Activated CD4-positive, alpha-beta T cell treated with anti-CD3 and anti-CD28 coated beads for 36 hours (primary cell): ENCODE data around the gene RILPL1. TPM values are rescaled to one million over a fixed set of nuclear protein-coding genes. Genes with fewer than 3 reads are reported as not detected.
"Not testable (repeated sequence)": the region's sequence is repeated elsewhere in the genome, so short reads cannot be mapped to it uniquely, and the experiment has no call there.

Experiments
- ATAC-seq: fragments of 200-7000 bp; cut with Tn5 transposase; one replicate; pipeline ENCODE4 v1.10.0; 2021; ENCODE audit warnings: mild to moderate bottlenecking, moderate library complexity
- CTCF ChIA-PET: fragments of 350-600 bp; sonication (Branson Sonifier 250); formaldehyde crosslinking; loops from one replicate; lab custom pipeline; 2021; ENCODE audit warnings: antibody characterized with exemption; lab: Charles Lee
- POLR2A ChIA-PET: fragments of 350-600 bp; sonication (Branson Sonifier 250); formaldehyde crosslinking; loops from one replicate; lab custom pipeline; 2021; ENCODE audit warnings: antibody characterized with exemption, inconsistent platforms; lab: Charles Lee
- DNase-seq: peaks from one replicate; pipeline ENCODE4 v3.0.0-alpha.2; 2020
- H3K27ac Mint-ChIP-seq: one replicate; pipeline ENCODE4 v1.8.0; 2021; ENCODE audit warnings: mixed read lengths
- H3K27me3 Mint-ChIP-seq: one replicate; pipeline ENCODE4 v1.8.0; 2021; ENCODE audit warnings: mixed read lengths
- H3K36me3 Mint-ChIP-seq: one replicate; pipeline ENCODE4 v1.8.0; 2021; ENCODE audit warnings: low read depth, mixed read lengths
- H3K4me1 Mint-ChIP-seq: one replicate; pipeline ENCODE4 v1.8.0; 2021; ENCODE audit warnings: mixed read lengths
- H3K4me3 Mint-ChIP-seq: one replicate; pipeline ENCODE4 v1.8.0; 2021; ENCODE audit warnings: mild to moderate bottlenecking, moderate library complexity, mixed read lengths
- H3K9me3 Mint-ChIP-seq: one replicate; pipeline ENCODE4 v1.8.0; 2021; ENCODE audit warnings: low read depth, mixed read lengths
- intact Hi-C, 2 experiments: fragments of 100-400 bp; cut with DNase I in 1 of 2; cut with micrococcal nuclease in 1 of 2; formaldehyde crosslinking; loops; one replicate each; pipeline versions ENCODE4 v1.14.2 to v1.15.1; 2022 to 2024; cut with DNase I, micrococcal nuclease
- total RNA-seq, 2 experiments: library from RNA; stranded (reverse); gene quantifications; one replicate each; pipeline ENCODE4 v1.2.3, GENCODE V29; 2021

Gene RILPL1
- total RNA-seq, 2 experiments from 2014 or later, result 4.7 to 5.3 TPM

DNA sequence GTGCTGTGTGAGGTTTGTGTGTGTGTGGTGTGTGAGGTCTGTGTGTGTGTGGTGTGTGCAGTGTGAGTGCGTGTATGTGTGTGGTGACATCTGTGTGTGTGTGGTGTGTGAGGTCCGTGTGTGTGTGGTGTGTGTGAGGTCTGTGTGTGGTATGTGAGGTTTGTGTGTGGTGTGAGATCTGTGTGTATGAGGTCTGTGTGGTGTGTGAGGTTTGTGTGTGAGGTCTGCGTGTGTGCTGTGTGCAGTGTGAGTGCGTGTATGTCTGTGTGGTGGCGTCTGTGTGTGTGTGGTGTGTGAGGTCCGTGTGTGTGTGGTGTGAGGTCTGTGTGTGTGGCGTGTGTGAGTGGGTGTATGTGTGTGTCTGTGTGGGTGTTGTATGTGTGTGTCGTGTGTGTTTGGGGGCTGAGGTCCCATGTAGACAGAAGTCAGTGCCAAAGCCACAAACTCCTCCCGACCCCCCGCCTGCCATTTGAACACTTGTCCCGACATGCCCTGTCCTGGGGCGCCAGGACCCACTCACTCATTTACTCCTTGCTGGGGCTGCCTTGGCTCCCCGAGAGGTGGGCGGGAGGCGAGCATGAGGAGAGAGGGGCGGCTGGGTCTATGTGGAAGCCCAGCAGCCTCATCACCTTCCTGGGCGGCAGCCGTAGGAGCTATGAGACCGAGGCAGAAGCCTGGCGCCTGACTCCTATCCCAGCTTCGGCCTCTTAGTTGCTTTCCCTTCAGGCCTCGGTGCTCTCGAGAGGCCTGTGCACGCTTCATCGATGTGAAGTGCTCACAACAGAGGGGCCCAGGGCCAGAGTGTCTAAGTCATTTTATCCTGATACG is 20.5 kb downstream of the RILPL1 start:
- CTCF ChIA-PET, result no interaction called here

DNA sequence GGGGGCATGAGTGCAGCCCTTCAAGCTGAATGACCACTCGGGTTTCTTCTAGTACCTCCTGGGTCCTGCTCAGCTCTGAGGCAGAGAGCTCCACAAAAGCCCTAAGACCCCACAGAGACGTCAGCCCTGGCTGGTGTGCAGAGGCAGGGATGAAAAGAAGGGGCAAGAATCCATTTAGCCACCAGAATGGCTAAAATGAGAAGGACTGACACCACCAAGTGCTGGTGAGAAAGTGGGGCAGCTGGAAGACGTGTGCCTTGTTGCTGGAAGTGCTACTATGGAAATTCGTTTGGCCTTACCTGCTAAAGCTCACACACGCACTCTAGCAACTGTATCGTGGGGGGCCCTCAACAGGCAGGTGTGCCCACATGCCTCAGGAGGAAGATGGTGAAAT is 26.7 kb downstream of the RILPL1 start:
- Mint-ChIP-seq H3K36me3 (no peaks in the 10 kb centered on the region), H3K4me1 (no peaks in the 10 kb centered on the region), H3K27ac (no peak overlapping the region), H3K4me3 (no peak overlapping the region), H3K27me3 (no peaks in the 10 kb centered on the region), H3K9me3 (no peaks in the 10 kb centered on the region)
- intact Hi-C loops, result no loop called here
- no peak for DNase-seq
- no peak for ATAC-seq
- ChIA-PET POLR2A (interaction anchor here (0.5 to 0.6 kb wide), 2 partner anchors 12 to 236 kb away, joined by 3 read pairs; no protein-coding TSS in a partner anchor), CTCF (interaction anchor here (0.6 kb wide), 1 partner anchor 9 kb away, joined by 3 read pairs; no protein-coding TSS in a partner anchor)

More for the DNA sequence above, 20.5 kb downstream of the RILPL1 start:
- H3K27ac Mint-ChIP-seq, result no peak overlapping the region
- ATAC-seq (no peak), DNase-seq (no peak)
- H3K9me3 Mint-ChIP-seq, result no peaks in the 10 kb centered on the region
- no peaks in the 10 kb centered on the region for H3K27me3 Mint-ChIP-seq
- H3K4me1 Mint-ChIP-seq, result no peaks in the 10 kb centered on the region
- H3K36me3 Mint-ChIP-seq, result peaks cover 6% of the 10 kb centered on the region
- H3K4me3 Mint-ChIP-seq, result no peak overlapping the region
- POLR2A ChIA-PET, result no interaction called here
- intact Hi-C loops, result no loop called here

DNA sequence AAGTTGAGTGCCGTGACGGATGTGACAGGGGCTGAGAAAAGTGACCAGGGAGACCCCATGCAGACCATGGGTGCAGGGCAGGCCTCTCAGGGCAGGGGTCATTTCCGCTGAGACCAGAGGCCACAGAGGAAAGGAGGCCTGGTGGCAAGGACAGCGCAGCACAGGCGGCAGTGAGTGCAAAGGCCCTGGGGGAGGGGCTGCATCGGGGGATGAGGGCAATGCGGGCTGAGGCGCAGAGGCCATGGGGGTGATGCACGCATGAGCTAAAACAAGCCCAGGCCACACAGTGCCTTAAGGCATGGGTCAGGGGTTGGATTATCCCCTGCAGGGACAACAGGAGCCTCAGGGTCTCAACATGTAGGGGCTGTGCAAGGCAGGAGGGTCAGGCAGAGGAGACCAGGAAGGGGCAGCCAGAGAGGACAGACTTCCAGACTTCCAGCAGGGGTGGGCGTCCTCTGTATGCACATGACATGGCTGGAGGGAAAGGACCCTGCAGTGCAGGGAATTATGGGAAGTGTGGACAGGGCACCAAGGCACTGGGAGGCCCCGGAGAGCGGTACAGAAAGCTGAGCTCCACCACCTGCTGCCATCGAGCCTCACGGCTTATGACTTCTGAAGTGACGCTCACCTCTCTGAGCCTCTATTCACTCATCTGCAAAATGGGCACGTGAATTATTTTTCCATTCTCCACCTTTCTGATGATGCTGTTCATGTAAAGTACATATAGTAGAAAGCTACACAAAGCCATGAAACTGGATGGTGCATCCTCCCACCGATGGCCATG is 27.3 kb downstream of the RILPL1 start:
- ATAC-seq (no peak), DNase-seq (no peak)
- intact Hi-C loops, result no loop called here
- POLR2A ChIA-PET, result interaction anchor here (0.6 kb wide), 1 partner anchor 11 kb away, joined by 3 read pairs; no protein-coding TSS in a partner anchor
- Mint-ChIP-seq H3K27me3 (no peaks in the 10 kb centered on the region), H3K36me3 (no peaks in the 10 kb centered on the region), H3K9me3 (no peaks in the 10 kb centered on the region), H3K4me1 (no peaks in the 10 kb centered on the region), H3K4me3 (no peak overlapping the region), H3K27ac (no peak overlapping the region)
- CTCF ChIA-PET, result interaction anchor here (0.6 kb wide), 1 partner anchor 8 kb away, joined by 3 read pairs; no protein-coding TSS in a partner anchor

DNA sequence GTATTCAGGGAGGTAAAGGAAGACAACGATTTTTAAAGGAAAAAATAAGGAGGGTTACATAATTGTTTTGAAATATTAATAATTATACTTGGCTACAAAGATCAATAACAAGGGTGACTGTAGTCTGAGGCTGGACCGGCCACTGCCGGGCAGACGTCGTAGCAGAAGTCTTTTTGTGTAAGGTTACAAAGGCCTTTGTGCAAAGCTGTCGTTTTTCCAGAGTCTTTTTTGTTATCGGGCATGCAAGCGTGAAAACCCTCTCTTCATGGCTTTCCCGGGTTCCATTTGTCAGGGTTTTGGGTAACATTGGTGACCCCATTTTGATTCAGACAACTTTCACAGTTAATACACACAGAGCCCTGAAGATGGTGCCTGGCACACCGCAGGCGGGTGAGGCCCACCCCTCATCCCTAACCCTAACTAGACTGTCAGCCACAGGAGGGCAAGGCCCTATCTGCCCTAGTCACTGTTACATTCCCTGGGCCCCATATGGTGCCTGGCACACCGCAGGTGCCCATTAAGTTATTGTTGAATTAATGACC is 31.3 kb downstream of the RILPL1 start:
- H3K4me1 Mint-ChIP-seq, result no peaks in the 10 kb centered on the region
- no peaks in the 10 kb centered on the region for H3K9me3 Mint-ChIP-seq
- no peak overlapping the region for H3K4me3 Mint-ChIP-seq
- ATAC-seq, result no peak
- DNase-seq, result no peak
- no peaks in the 10 kb centered on the region for H3K27me3 Mint-ChIP-seq
- peaks cover 2% of the 10 kb centered on the region for H3K36me3 Mint-ChIP-seq
- H3K27ac Mint-ChIP-seq, result no peak overlapping the region
- intact Hi-C loops, result no loop called here
- ChIA-PET POLR2A (no interaction called here), CTCF (interaction anchor here (1.0 kb wide), 1 partner anchor 81 kb away, joined by 4 read pairs; no protein-coding TSS in a partner anchor)

DNA sequence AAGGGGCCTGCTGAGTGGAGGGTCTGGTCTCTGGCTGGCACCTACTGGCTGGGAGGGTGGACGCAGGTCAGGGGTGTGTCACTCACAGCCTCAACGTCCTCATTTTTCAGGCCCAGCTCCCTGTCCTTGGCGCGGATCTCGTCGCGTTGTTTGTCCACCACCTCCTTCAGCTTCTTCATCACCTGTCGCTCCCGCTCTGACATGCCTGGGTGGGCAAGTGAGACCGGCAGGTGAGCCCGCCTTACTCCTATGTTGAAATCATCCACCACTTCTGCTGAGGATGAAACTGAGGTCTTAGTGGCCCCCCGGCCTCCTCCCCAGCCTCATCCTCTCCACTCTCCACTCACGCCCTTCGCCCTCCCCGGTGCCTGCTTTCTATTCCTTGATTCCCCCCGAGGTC is 34.2 kb downstream of the RILPL1 start:
- intact Hi-C loops, result no loop called here
- POLR2A ChIA-PET, result no interaction called here

DNA sequence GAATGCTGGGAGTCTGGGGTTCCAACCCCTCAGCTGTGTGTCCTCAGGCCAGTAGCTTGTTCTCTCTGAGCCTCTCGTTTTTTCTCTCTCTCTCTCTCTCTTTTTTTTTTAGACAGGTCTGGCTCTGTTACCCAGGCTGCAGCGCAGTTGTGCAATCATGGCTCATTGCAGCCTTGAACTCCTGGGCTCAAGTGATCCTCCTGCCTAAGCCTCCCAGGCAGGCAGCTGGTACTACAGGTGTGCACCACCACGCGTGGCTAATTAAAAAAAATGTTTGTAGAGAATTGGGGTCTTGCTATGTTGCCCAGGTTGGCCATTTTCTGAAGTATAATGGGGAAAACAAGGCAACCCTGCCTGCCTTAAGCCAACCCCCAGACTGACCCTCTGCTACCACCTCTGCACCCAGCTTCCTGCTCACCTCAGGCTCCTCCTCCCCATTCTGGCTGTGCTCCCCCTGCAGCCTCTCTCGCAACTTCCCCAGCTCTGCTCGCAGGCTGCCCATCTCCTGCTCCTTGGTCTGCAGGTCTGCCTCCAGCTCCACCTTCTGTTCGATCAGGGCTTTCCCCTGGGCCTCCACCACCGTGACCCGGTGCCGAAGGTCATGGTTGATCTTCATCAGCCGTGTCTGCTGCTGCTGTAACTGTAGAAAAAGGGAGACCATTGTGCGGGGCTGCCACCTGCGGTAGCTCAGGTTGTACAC is 35.2 kb downstream of the RILPL1 start:
- Mint-ChIP-seq H3K9me3 (no peaks in the 10 kb centered on the region), H3K4me1 (no peaks in the 10 kb centered on the region), H3K27me3 (no peaks in the 10 kb centered on the region), H3K27ac (no peak overlapping the region), H3K4me3 (no peak overlapping the region), H3K36me3 (peaks cover 2% of the 10 kb centered on the region)
- DNase-seq, result no peak
- no peak for ATAC-seq
- intact Hi-C loops, result no loop called here
- CTCF ChIA-PET, result interaction anchor here (1.0 kb wide), 1 partner anchor 9 kb away, joined by 3 read pairs; no protein-coding TSS in a partner anchor
- POLR2A ChIA-PET, result no interaction called here

More for the DNA sequence above, 34.2 kb downstream of the RILPL1 start:
- no peak for DNase-seq
- Mint-ChIP-seq H3K9me3 (no peaks in the 10 kb centered on the region), H3K27ac (no peak overlapping the region), H3K4me1 (no peaks in the 10 kb centered on the region), H3K27me3 (no peaks in the 10 kb centered on the region), H3K4me3 (no peak overlapping the region), H3K36me3 (peaks cover 2% of the 10 kb centered on the region)
- CTCF ChIA-PET, result no interaction called here
- ATAC-seq, result no peak

DNA sequence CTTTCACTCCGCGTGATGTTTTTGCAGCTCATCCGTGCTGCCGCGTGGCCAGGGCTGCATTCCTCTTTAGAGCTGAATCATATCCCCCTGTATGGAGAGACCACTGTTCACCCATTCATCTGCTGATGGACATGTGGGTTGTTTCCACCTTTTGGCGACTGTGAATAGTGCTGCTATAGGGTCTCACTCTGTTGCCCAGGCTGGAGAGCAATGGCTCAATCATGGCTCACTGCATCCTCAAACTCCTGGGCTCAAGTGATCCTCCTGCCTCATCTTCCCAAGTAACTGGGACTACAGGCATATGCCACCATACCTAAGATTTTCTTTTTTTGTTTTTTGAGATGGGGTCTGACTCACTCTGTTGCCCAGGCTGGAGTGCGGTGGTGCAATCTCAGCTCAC is 36.5 kb downstream of the RILPL1 start:
- CTCF ChIA-PET, result no interaction called here
- Mint-ChIP-seq H3K27me3 (no peaks in the 10 kb centered on the region), H3K4me1 (no peaks in the 10 kb centered on the region), H3K9me3 (no peaks in the 10 kb centered on the region), H3K4me3 (no peak overlapping the region), H3K27ac (no peak overlapping the region), H3K36me3 (peaks cover 2% of the 10 kb centered on the region)
- ATAC-seq (no peak), DNase-seq (no peak)
- POLR2A ChIA-PET, result no interaction called here
- intact Hi-C loops, result no loop called here

DNA sequence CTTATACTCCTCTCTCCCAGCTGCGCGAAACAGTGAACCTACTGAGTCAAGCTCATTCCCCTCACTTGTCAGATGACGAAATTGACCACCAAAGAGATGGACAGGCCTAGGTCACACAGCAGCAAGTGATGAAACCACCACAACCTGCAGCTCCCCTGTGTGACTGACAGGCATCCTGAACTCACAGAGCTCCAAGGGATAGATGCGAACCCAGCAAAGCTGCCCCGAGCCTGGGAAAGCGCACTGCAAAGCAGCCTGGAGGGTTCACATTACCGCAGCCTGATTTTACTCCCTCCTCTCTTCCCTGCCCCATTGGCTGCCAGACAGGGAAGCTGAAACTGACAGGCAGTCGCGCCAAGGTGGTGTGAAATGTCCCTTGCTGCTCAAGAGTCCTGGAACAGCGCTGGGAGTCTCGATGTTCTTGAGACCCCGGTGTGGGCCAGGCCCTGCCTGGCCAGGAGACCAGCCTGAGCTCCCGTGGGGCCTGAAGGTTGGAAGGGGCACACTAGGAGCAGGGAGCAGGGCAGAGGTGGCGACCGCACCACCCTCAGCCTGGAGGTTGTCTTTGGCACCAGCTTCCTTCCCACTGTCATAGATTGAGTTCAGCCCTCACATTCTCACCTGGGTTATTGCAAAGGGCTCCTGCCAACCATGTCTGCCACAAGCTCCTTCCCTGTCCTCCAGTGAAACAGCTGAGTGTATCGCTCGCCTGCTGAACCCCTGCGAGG is 39.2 kb downstream of the RILPL1 start:
- ATAC-seq (no peak), DNase-seq (no peak)
- ChIA-PET CTCF (interaction anchor here (0.6 kb wide), 1 partner anchor 1342 kb away, joined by 3 read pairs; no protein-coding TSS in a partner anchor), POLR2A (interaction anchor here (0.6 kb wide), 1 partner anchor 12 kb away, joined by 3 read pairs; no protein-coding TSS in a partner anchor)
- no peaks in the 10 kb centered on the region for H3K36me3 Mint-ChIP-seq
- intact Hi-C loops, result no loop called here
- H3K4me1 Mint-ChIP-seq, result no peaks in the 10 kb centered on the region
- H3K27me3 Mint-ChIP-seq, result no peaks in the 10 kb centered on the region
- H3K27ac Mint-ChIP-seq, result no peak overlapping the region
- H3K4me3 Mint-ChIP-seq, result no peak overlapping the region
- no peaks in the 10 kb centered on the region for H3K9me3 Mint-ChIP-seq

DNA sequence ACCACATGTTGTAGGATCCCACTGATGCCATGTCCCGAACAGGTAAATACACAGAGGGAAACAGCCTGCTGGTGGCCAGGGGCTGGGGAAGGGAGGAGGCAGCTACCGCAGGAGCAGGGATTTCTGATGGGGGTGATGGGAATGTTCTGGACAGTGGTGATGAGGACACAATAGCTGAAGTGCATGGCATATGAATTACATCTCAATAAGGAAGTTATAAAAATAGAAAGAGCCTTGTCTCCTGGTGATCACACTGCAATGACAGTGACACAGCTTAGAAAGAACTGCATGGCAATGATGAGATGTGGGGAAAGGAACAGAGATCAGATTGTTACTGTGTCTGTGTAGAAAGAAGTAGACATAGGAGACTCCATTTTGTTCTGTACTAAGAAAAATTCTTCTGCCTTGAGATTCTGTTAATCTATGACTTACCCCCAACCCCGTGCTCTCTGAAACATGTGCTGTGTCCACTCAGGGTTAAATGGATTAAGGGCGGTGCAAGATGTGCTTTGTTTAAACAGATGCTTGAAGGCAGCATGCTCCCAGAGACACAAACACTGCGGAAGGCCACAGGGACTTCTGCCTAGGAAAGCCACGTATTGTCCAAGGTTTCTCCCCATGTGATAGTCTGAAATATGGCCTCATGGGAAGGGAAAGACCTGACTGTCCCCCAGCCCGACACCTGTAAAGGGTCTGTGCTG is 41.0 kb downstream of the RILPL1 start:
- CTCF ChIA-PET, H3K27me3 Mint-ChIP-seq, H3K9me3 Mint-ChIP-seq, H3K27ac Mint-ChIP-seq, H3K4me3 Mint-ChIP-seq, intact Hi-C loops, H3K36me3 Mint-ChIP-seq, POLR2A ChIA-PET, ATAC-seq, H3K4me1 Mint-ChIP-seq, DNase-seq: not testable (repeated sequence)

DNA sequence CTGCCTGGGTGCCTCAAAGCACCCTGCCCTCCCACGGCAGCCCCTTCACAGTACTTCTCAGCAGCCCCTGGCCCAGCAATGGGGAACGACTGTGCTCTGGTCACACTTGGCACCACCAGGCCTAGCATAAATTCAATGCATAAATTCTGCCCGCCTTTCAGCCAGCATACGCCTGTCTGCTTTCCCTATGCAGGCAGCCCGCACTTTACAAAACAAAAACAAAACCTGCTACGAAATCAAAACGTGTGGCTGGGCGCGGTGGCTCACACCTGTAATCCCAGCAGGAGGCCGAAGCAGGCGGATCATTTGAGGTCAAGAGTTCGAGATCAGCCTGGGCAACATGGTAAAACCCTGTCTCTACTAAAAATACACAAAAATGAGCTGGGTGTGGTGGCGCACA is 42.0 kb downstream of the RILPL1 start:
- intact Hi-C loops, result no loop called here
- Mint-ChIP-seq H3K4me1 (no peaks in the 10 kb centered on the region), H3K27ac (no peak overlapping the region), H3K4me3 (no peak overlapping the region), H3K36me3 (no peaks in the 10 kb centered on the region), H3K27me3 (no peaks in the 10 kb centered on the region), H3K9me3 (no peaks in the 10 kb centered on the region)
- ChIA-PET POLR2A (no interaction called here), CTCF (no interaction called here)
- ATAC-seq (no peak), DNase-seq (no peak)
